ENCODE results near the gene ESR1.
A peak's percentile ranks its signal among the peaks of the same experiment; 100 is the strongest.

The ESR1 gene

GRCh38 chr6:151869345-151869744 lies 61.9 kb downstream of the ESR1 start:
- TF ChIP-seq, protein P1, sequence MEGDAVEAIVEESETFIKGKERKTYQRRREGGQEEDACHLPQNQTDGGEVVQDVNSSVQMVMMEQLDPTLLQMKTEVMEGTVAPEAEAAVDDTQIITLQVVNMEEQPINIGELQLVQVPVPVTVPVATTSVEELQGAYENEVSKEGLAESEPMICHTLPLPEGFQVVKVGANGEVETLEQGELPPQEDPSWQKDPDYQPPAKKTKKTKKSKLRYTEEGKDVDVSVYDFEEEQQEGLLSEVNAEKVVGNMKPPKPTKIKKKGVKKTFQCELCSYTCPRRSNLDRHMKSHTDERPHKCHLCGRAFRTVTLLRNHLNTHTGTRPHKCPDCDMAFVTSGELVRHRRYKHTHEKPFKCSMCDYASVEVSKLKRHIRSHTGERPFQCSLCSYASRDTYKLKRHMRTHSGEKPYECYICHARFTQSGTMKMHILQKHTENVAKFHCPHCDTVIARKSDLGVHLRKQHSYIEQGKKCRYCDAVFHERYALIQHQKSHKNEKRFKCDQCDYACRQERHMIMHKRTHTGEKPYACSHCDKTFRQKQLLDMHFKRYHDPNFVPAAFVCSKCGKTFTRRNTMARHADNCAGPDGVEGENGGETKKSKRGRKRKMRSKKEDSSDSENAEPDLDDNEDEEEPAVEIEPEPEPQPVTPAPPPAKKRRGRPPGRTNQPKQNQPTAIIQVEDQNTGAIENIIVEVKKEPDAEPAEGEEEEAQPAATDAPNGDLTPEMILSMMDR (conservative IDR thresholded peaks at IDR 0.05; ENCODE audit: control insufficient read depth, insufficient read depth, low read depth, low read length) = no peak
- peak; percentile 60 for DNase-seq (ENCODE audit: low read depth)
- no peak overlapping the region for H3K4me3 ChIP-seq (ENCODE audit: control insufficient read depth, low read depth, low read length)

- DNase-seq (ENCODE audit: low read depth) = peak; percentile 41
- TF ChIP-seq, protein P1 (conservative IDR thresholded peaks at IDR 0.05; ENCODE audit: control insufficient read depth, insufficient read depth, low read depth, low read length) = no peak
- H3K4me3 ChIP-seq (ENCODE audit: control insufficient read depth, low read depth, low read length) = no peak overlapping the region
These were observed 62.3 kb downstream of the ESR1 start for GRCh38 chr6:151869787-151870186.

DNA sequence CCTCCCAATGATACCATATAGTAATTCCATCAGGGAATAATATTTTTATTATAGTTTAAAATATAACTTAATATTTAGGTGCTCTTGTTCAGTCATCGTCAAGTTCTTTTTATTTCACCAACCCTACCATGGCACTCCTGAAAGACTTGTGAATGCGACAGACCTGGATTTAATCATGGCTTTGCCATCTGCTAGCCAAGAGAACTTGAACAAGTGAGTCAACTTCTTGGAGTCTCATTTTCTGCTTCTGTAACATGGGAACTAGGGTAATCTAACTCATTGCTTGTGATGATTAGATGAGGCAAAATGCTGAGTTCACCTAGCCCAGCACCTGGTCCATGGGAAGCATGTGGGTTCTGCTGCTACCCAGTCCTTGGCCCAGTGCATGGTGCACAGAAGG lies 62.9 kb downstream of the ESR1 start:
- H3K4me3 ChIP-seq (ENCODE audit: control insufficient read depth, low read depth, low read length) = no peak overlapping the region
- TF ChIP-seq, protein P1 (conservative IDR thresholded peaks at IDR 0.05; ENCODE audit: control insufficient read depth, insufficient read depth, low read depth, low read length) = no peak
- DNase-seq (ENCODE audit: low read depth) = peak; percentile 22

DNA sequence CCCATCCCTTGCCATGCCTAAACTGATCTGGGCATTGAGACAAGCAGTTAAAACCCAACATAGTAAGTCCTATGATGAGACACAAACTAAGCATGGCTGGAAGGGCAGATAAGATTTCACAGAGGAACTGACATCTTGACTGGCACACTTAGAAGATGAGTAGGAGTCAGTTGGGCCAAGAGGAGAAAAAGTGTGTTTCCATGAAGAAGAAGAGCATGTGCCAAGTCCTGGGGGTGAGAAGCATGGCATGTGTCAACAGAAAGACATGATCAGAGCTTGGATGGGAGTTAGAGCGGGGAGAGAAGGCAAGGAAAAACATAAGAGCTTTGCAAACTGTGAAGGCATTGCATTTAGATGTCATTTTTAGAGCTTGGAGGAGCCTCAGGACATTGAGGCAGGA lies 68.0 kb downstream of the ESR1 start:
- DNase-seq (ENCODE audit: low read depth) = no peak
- H3K4me3 ChIP-seq (ENCODE audit: control insufficient read depth, low read depth, low read length) = no peak overlapping the region
- TF ChIP-seq, protein P1 (conservative IDR thresholded peaks at IDR 0.05; ENCODE audit: control insufficient read depth, insufficient read depth, low read depth, low read length) = no peak

GRCh38 chr6:151876122-151876521 lies 68.6 kb downstream of the ESR1 start:
- TF ChIP-seq, protein P1 (conservative IDR thresholded peaks at IDR 0.05; ENCODE audit: control insufficient read depth, insufficient read depth, low read depth, low read length) = no peak
- no peak overlapping the region for H3K4me3 ChIP-seq (ENCODE audit: control insufficient read depth, low read depth, low read length)
- no peak for DNase-seq (ENCODE audit: low read depth)

DNA sequence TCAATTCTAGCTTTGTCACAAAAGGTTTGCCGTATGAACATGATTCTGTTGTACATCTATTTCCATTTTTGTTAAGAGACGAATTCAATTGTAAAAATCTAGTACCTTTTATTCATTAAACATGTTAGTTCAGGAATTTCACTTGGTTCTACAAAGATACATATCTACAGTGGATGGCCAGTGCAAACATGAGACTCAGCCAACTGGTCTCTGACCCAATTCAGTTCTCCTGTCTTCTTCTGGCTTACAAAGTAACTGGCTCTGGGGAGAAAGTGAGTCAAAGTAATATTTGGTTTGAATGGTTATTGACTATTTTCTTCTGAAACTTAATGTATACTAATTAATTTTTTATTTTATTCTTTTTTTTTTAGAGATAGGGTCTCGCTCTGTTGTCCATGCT lies 70.0 kb downstream of the ESR1 start:
- no peak overlapping the region for H3K4me3 ChIP-seq (ENCODE audit: control insufficient read depth, low read depth, low read length)
- TF ChIP-seq, protein P1 (conservative IDR thresholded peaks at IDR 0.05; ENCODE audit: control insufficient read depth, insufficient read depth, low read depth, low read length) = no peak
- no peak for DNase-seq (ENCODE audit: low read depth)

GRCh38 chr6:151881231-151881630 lies 73.7 kb downstream of the ESR1 start:
- no peak for DNase-seq (ENCODE audit: low read depth)
- no peak overlapping the region for H3K4me3 ChIP-seq (ENCODE audit: control insufficient read depth, low read depth, low read length)
- TF ChIP-seq, protein P1 (conservative IDR thresholded peaks at IDR 0.05; ENCODE audit: control insufficient read depth, insufficient read depth, low read depth, low read length) = no peak
